Heart left ventricle (tissue), 16 donors: ENCODE data around the gene KCNMB4. TPM values are rescaled to one million over a fixed set of nuclear protein-coding genes. Genes with fewer than 3 reads are reported as not detected.

Experiments used
- ATAC-seq, 4 donors: fragments of 200-7000 bp; cut with Tn5 transposase; one replicate each; pipeline ENCODE4 v1.9.1; 2020 to 2022; ENCODE audit warnings: moderate library complexity in 4 of 4, mild to moderate bottlenecking in 3 of 4, moderate number of reproducible peaks in 1 of 4
- DNase-seq, 5 donors: peaks; one replicate each; pipeline ENCODE4 v3.0.0-alpha.2; 2020
- H3K27ac ChIP-seq, 12 donors: fragments of 200-600 bp; sonication (generic) in 4 of 12; one replicate each; pipeline versions ENCODE4 v1.5.0 to v1.8.0; 2016 to 2022; ENCODE audit warnings: mild to moderate bottlenecking in 2 of 12
- H3K27me3 ChIP-seq, 9 donors: fragments of 200-600 bp; sonication (generic) in 2 of 9; one replicate each; pipeline versions ENCODE4 v1.5.1 to v1.8.0; 2016 to 2022; ENCODE audit warnings: mild to moderate bottlenecking in 3 of 9
- H3K36me3 ChIP-seq, 9 donors: fragments of 200-600 bp; sonication (generic) in 2 of 9; one replicate each; pipeline versions ENCODE4 v1.5.0 to v1.8.0; 2018 to 2022; ENCODE audit warnings: mild to moderate bottlenecking in 2 of 9
- H3K4me1 ChIP-seq, 12 donors: fragments of 200-600 bp; sonication (generic) in 4 of 12; one replicate each; pipeline versions ENCODE4 v1.5.0 to v1.8.0; 2016 to 2022; ENCODE audit warnings: mild to moderate bottlenecking in 3 of 12
- H3K4me3 ChIP-seq, 12 donors: fragments of 200-600 bp; sonication (generic) in 4 of 12; one replicate each; pipeline versions ENCODE4 v1.5.0 to v1.8.0; 2017 to 2022; ENCODE audit warnings: mild to moderate bottlenecking in 9 of 12, moderate library complexity in 4 of 12
- H3K9me3 ChIP-seq, 12 donors: fragments of 200-600 bp; sonication (generic) in 4 of 12; one replicate each; pipeline versions ENCODE4 v1.5.0 to v1.8.0; 2016 to 2022; ENCODE audit warnings: mild to moderate bottlenecking in 1 of 12
- POLR2A ChIP-seq, 2 donors: fragments of 450-650 bp; IDR thresholded peaks; one replicate each; pipeline ENCODE4 v1.6.1; 2017; ENCODE audit warnings: antibody characterized with exemption in 2 of 2, mild to moderate bottlenecking in 2 of 2, moderate library complexity in 2 of 2
- WGBS, 4 donors: extraction: QIAGEN DNeasy Blood & Tissue Kit in 2 of 4; methylation state at CpG; one replicate each; pipeline versions ENCODE4 v1.1.5 to v1.1.7; 2013 to 2018; 5-methylcytosine and 5-hydroxymethylcytosine counted together
- intact Hi-C, 10 donors: fragments of 100-400 bp; cut with DNase I; formaldehyde crosslinking; loops; one replicate each; pipeline versions ENCODE4 v1.11.1 to v1.14.2; 2022
- polyA plus RNA-seq, 2 donors: library from polyadenylated mRNA; stranded (reverse); fragments of 200-250 nt; gene quantifications; one replicate each; pipeline ENCODE4 v1.2.3, GENCODE V29; 2013
- total RNA-seq, 9 donors: library from RNA; depleted of rRNA in 2 of 9; stranded (reverse); fragments of >200 nt in 2 of 9; fragmentation: NEBNext Ultra II Directional in 3 of 9; extraction: Animal tissue kit (Norgen Biotek cat#: 25700) in 3 of 9; gene quantifications; one replicate each; pipeline versions ENCODE4 v1.1.0 to v1.2.4, GENCODE V29; 2016 to 2023
- TF ChIP-seq, protein P1 (sequence below), 12 donors: fragments of 200-600 bp; sonication (generic) in 4 of 12; IDR thresholded peaks; one replicate each; pipeline versions ENCODE4 v1.5.0 to v1.8.0; 2018 to 2022; ENCODE audit warnings: antibody characterized with exemption in 12 of 12, mild to moderate bottlenecking in 5 of 12
- donor health status: ischemic (EF 13 %, LVEDD 7.1; RV severe dilation, severe dysfunction).
- donor health status: healthy with polysubstance abuse.
- donor health status: DM: no; HTN: yes; CAD: no.
- donor health status: DM: no; HTN: no; CAD: no.
- donor health status: ischemic (EF 25% LVEDD 6.9; RV normal size, moderate dysfunction).
- donor health status: ischemic (EF 25% LVEDD 5.7; RV mildly dilated, moderate dysfunction).
- donor health status: healthy.
- donor health status: DM: yes; HTN: yes; CAD: no.
- donor health status: ischemic (EF 35%, LVEDD 5.7; RV mildly dilated, moderate dysfunction).
- donor health status: nonischemic (EF 11% LVEDD 7.7; RV severe dilation, severe dysfunction).
- donor health status: DM: yes; HTN: yes; CAD: no.
- donor health status: PGD.
- donor health status: ischemic (EF 29% LVEDD 5.4; RV normal size, mild dysfunction).
- donor health status: nonischemic (EF 23%, LVEDD 6.1; RV moderate dilation, normal function).

KCNMB4 gene
- total and polyA plus RNA-seq, 11 donors: 0.96 to 3.6 (median 2.1) TPM

DNA sequence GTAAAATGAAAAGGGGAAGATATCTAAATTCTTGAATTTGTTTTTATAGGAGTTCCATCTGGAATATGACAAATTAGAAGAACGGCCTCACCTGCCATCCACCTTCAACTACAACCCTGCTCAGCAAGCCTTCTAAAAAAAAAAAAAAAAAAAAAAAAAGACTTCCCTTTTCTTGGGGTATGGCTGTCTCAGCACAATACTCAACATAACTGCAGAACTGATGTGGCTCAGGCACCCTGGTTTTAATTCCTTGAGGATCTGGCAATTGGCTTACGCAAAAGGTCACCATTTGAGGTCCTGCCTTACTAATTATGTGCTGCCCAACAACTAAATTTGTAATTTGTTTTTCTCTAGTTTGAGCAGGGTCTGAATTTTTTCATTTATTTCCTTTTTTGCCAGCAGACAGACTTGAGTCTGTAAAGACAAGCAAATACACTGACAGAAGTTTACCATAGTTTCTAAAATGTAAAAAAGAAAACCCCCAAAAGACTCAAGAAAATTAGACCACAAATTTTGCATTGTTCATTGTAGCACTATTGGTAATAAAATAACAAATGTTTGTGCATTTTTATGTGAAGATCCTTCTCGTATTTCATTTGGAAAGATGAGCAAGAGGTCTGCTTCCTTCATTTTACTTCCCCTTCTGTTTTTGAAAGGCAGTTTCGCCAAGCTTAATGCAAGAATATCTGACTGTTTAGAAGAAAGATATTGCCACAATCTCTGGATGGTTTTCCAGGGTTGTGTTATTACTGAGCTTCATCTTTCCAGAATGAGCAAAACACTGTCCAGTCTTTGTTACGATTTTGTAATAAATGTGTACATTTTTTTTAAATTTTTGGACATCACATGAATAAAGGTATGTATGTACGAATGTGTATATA lies 12.1 kb upstream of the KCNMB4 start:
- DNase-seq (no peak), ATAC-seq (peak in 1 of 4 donors; percentile 36)
- 91 to 95% (median 92%) methylated on average over 6 of the region's 6 CpGs for WGBS, 4 donors
- H3K27ac ChIP-seq: peak overlapping the region in 1 of 12 donors; percentile 67
- no peak for TF ChIP-seq POLR2A (IDR thresholded peaks at IDR 0.05)
- TF ChIP-seq, protein P1, sequence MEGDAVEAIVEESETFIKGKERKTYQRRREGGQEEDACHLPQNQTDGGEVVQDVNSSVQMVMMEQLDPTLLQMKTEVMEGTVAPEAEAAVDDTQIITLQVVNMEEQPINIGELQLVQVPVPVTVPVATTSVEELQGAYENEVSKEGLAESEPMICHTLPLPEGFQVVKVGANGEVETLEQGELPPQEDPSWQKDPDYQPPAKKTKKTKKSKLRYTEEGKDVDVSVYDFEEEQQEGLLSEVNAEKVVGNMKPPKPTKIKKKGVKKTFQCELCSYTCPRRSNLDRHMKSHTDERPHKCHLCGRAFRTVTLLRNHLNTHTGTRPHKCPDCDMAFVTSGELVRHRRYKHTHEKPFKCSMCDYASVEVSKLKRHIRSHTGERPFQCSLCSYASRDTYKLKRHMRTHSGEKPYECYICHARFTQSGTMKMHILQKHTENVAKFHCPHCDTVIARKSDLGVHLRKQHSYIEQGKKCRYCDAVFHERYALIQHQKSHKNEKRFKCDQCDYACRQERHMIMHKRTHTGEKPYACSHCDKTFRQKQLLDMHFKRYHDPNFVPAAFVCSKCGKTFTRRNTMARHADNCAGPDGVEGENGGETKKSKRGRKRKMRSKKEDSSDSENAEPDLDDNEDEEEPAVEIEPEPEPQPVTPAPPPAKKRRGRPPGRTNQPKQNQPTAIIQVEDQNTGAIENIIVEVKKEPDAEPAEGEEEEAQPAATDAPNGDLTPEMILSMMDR (IDR thresholded peaks at IDR 0.05): no peak
- H3K27me3 ChIP-seq: no peaks in the 10 kb centered on the region
- intact Hi-C loops: loop anchor here in 2 of 10 donors (10.0 kb wide), 2 partner anchors 99 to 109 kb away; partner anchors contain the start of gene CNOT2 (in 1 of the 2)
- H3K9me3 ChIP-seq: no peaks in the 10 kb centered on the region
- no peak overlapping the region for H3K4me3 ChIP-seq
- H3K4me1 ChIP-seq: peaks cover 0 to 13% (median 0%) of the 10 kb centered on the region in 12 donors
- H3K36me3 ChIP-seq: peaks cover 0 to 51% (median 25%) of the 10 kb centered on the region in 9 donors

DNA sequence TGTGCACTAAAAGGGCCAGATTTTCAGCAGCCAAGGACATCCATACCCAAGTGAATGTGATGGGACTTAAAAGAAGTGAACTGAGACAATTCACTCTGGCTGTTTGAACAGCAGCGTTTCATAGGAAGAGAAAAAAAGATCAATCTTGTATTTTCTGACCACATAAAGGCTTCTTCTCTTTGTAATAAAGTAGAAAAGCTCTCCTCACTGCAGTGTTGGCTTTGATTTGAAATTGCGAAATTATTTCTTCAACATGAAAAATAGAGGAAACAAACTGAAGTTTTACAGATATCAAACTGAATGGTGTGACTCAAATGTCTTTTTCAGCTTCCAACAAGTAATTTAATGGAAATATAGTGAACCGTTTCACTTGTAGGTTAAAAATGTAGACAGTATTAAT lies 11.3 kb upstream of the KCNMB4 start:
- peaks cover 0 to 45% (median 25%) of the 10 kb centered on the region in 9 donors for H3K36me3 ChIP-seq
- H3K27ac ChIP-seq: peak overlapping the region in 1 of 12 donors; percentile 61
- intact Hi-C loops: loop anchor here in 2 of 10 donors (10.0 kb wide), 2 partner anchors 100 to 110 kb away; partner anchors contain the start of gene CNOT2 (in 1 of the 2)
- peaks cover 0 to 13% (median 0%) of the 10 kb centered on the region in 12 donors for H3K4me1 ChIP-seq
- H3K27me3 ChIP-seq: no peaks in the 10 kb centered on the region
- DNase-seq (no peak), ATAC-seq (no peak)
- H3K4me3 ChIP-seq: no peak overlapping the region
- no peaks in the 10 kb centered on the region for H3K9me3 ChIP-seq
- WGBS, 4 donors: 85 to 88% (median 87%) methylated on average over 3 of the region's 3 CpGs
- TF ChIP-seq POLR2A (IDR thresholded peaks at IDR 0.05): no peak
- TF ChIP-seq, protein P1 (IDR thresholded peaks at IDR 0.05): no peak

GRCh38 chr12:70355972-70356371 lies 10.1 kb upstream of the KCNMB4 start:
- no peak overlapping the region for H3K27ac ChIP-seq
- no peaks in the 10 kb centered on the region for H3K27me3 ChIP-seq
- no peaks in the 10 kb centered on the region for H3K9me3 ChIP-seq
- intact Hi-C loops: loop anchor here in 2 of 10 donors (10.0 kb wide), 2 partner anchors 101 to 111 kb away; partner anchors contain the start of gene CNOT2 (in 1 of the 2)
- H3K4me1 ChIP-seq: peaks cover 0 to 13% (median 0%) of the 10 kb centered on the region in 12 donors
- ATAC-seq: no peak
- TF ChIP-seq, protein P1 (IDR thresholded peaks at IDR 0.05): no peak
- peaks cover 0 to 33% (median 22%) of the 10 kb centered on the region in 9 donors for H3K36me3 ChIP-seq
- 95 to 99% (median 98%) methylated on average over 4 of the region's 4 CpGs for WGBS, 4 donors
- DNase-seq: no peak
- no peak overlapping the region for H3K4me3 ChIP-seq
